Measurements from ENCODE around the gene IER3. TPM values are rescaled to one million over a fixed set of nuclear protein-coding genes. Genes with fewer than 3 reads are reported as not detected.
A peak's percentile ranks its signal among the peaks of the same experiment; 100 is the strongest.

Gene IER3
- total and polyA plus RNA-seq, 9 of the 15 experiments (the other 6 are each of a cell fraction or from before 2014, with no cell fraction given), result 1.5 to 30.0 (median 11.5) TPM

GRCh38 chr6:30769088-30769852 is 24.9 kb upstream of the IER3 start (continued):
- TF ChIP-seq, protein P1, sequence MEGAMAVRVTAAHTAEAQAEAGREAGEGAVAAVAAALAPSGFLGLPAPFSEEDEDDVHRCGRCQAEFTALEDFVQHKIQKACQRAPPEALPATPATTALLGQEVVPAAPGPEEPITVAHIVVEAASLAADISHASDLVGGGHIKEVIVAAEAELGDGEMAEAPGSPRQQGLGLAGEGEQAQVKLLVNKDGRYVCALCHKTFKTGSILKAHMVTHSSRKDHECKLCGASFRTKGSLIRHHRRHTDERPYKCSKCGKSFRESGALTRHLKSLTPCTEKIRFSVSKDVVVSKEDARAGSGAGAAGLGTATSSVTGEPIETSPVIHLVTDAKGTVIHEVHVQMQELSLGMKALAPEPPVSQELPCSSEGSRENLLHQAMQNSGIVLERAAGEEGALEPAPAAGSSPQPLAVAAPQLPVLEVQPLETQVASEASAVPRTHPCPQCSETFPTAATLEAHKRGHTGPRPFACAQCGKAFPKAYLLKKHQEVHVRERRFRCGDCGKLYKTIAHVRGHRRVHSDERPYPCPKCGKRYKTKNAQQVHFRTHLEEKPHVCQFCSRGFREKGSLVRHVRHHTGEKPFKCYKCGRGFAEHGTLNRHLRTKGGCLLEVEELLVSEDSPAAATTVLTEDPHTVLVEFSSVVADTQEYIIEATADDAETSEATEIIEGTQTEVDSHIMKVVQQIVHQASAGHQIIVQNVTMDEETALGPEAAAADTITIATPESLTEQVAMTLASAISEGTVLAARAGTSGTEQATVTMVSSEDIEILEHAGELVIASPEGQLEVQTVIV (CRISPR knock-in tag; IDR thresholded peaks at IDR 0.05; ENCODE audit: borderline replicate concordance), result 0 out of 2 replicates have a peak, but pooled peaks have one; percentile 36
- no peak for TF ChIP-seq EWSR1 (IDR thresholded peaks at IDR 0.05; ENCODE audit: borderline replicate concordance, low read depth, partially characterized antibody)
- no peak for TF ChIP-seq ZNF347 (CRISPR knock-in tag; IDR thresholded peaks at IDR 0.05; ENCODE audit: low read depth)
- TF ChIP-seq PRPF4 (IDR thresholded peaks at IDR 0.05; ENCODE audit: insufficient read depth, low read depth, low read length, poor library complexity, severe bottlenecking), result no peak
- TF ChIP-seq, protein P2, sequence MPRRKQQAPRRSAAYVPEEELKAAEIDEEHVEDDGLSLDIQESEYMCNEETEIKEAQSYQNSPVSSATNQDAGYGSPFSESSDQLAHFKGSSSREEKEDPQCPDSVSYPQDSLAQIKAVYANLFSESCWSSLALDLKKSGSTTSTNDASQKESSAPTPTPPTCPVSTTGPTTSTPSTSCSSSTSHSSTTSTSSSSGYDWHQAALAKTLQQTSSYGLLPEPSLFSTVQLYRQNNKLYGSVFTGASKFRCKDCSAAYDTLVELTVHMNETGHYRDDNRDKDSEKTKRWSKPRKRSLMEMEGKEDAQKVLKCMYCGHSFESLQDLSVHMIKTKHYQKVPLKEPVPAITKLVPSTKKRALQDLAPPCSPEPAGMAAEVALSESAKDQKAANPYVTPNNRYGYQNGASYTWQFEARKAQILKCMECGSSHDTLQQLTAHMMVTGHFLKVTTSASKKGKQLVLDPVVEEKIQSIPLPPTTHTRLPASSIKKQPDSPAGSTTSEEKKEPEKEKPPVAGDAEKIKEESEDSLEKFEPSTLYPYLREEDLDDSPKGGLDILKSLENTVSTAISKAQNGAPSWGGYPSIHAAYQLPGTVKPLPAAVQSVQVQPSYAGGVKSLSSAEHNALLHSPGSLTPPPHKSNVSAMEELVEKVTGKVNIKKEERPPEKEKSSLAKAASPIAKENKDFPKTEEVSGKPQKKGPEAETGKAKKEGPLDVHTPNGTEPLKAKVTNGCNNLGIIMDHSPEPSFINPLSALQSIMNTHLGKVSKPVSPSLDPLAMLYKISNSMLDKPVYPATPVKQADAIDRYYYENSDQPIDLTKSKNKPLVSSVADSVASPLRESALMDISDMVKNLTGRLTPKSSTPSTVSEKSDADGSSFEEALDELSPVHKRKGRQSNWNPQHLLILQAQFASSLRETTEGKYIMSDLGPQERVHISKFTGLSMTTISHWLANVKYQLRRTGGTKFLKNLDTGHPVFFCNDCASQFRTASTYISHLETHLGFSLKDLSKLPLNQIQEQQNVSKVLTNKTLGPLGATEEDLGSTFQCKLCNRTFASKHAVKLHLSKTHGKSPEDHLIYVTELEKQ (CRISPR knock-in tag; IDR thresholded peaks at IDR 0.05), result no peak; the same call in 1 of the 2 replicates
- TF ChIP-seq ESRRB (CRISPR knock-in tag; IDR thresholded peaks at IDR 0.05; ENCODE audit: borderline replicate concordance), result no peak
- no peak for TF ChIP-seq KDM5B (IDR thresholded peaks at IDR 0.05; ENCODE audit: insufficient replicate concordance, low read depth, low read length)
- no peak for TF ChIP-seq E2F3 (CRISPR knock-in tag; IDR thresholded peaks at IDR 0.05)
- no peak for TF ChIP-seq EZH2 (IDR thresholded peaks at IDR 0.05; ENCODE audit: borderline replicate concordance, low read depth, low read length)
- no peak for TF ChIP-seq ASH1L (IDR thresholded peaks at IDR 0.05; ENCODE audit: borderline replicate concordance, low read depth, partially characterized antibody)
- TF ChIP-seq ARID3A (IDR thresholded peaks at IDR 0.05; ENCODE audit: borderline replicate concordance, low read depth, low read length), result 0 out of 2 replicates have a peak, but pooled peaks have one; percentile 22
- TF ChIP-seq MTA3 (IDR thresholded peaks at IDR 0.05; ENCODE audit: borderline replicate concordance), result peak; percentile 67; the same call in 1 of the 2 replicates
- no peak for TF ChIP-seq YBX1 (IDR thresholded peaks at IDR 0.05)
- TF ChIP-seq, protein P3, sequence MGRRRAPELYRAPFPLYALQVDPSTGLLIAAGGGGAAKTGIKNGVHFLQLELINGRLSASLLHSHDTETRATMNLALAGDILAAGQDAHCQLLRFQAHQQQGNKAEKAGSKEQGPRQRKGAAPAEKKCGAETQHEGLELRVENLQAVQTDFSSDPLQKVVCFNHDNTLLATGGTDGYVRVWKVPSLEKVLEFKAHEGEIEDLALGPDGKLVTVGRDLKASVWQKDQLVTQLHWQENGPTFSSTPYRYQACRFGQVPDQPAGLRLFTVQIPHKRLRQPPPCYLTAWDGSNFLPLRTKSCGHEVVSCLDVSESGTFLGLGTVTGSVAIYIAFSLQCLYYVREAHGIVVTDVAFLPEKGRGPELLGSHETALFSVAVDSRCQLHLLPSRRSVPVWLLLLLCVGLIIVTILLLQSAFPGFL (CRISPR knock-in tag; IDR thresholded peaks at IDR 0.05), result no peak
- TF ChIP-seq ZNF165 (CRISPR knock-in tag; IDR thresholded peaks at IDR 0.05; ENCODE audit: borderline replicate concordance), result no peak
- no peak for TF ChIP-seq ZNF174 (CRISPR knock-in tag; IDR thresholded peaks at IDR 0.05)
- 0 out of 2 replicates have a peak, but pooled peaks have one; percentile 12 for TF ChIP-seq SMAD3 (CRISPR knock-in tag; conservative IDR thresholded peaks at IDR 0.05)
